GM21381 (cell line): ENCODE results near the gene ITPA.

Source experiments
- ATAC-seq: cut with Tn5 transposase; IDR thresholded peaks from one replicate; pipeline ENCODE4 v1.9.1; 2021; ENCODE audit warnings: mild to moderate bottlenecking, moderate library complexity; ENCODE audit not compliant: unreplicated experiment

ITPA gene

GRCh38 chr20:3209257-3209945, at the start of gene ITPA:
TSS of gene ITPA (plus strand) at chr20:3209498. CDS start at chr20:3209552, 54 bp downstream.
- no peak for ATAC-seq

GRCh38 chr20:3160418-3160817, 48.9 kb upstream of the ITPA start:
- no peak for ATAC-seq

- ATAC-seq = no peak
These were observed 47.8 kb upstream of the ITPA start for GRCh38 chr20:3161316-3162079.

- ATAC-seq = no peak
These were observed 47.2 kb upstream of the ITPA start for GRCh38 chr20:3162080-3162611.

GRCh38 chr20:3163099-3164042, 45.9 kb upstream of the ITPA start:
- no peak for ATAC-seq

- ATAC-seq = no peak
These were observed 45.1 kb upstream of the ITPA start for GRCh38 chr20:3164043-3164762.

GRCh38 chr20:3164763-3165410, 44.4 kb upstream of the ITPA start:
- ATAC-seq = no peak

GRCh38 chr20:3165473-3166337, 43.6 kb upstream of the ITPA start:
- ATAC-seq = no peak

GRCh38 chr20:3166338-3166912, 42.9 kb upstream of the ITPA start:
- ATAC-seq = no peak

- ATAC-seq = no peak
These were observed 42.4 kb upstream of the ITPA start for GRCh38 chr20:3166913-3167342.

GRCh38 chr20:3167738-3168078, 41.6 kb upstream of the ITPA start:
- ATAC-seq = no peak

- no peak for ATAC-seq
These were observed 41.0 kb upstream of the ITPA start for GRCh38 chr20:3168079-3168828.

GRCh38 chr20:3168829-3169590, 40.3 kb upstream of the ITPA start:
- ATAC-seq = no peak

- no peak for ATAC-seq
These were observed 37.7 kb upstream of the ITPA start for GRCh38 chr20:3171391-3172125.

- ATAC-seq = no peak
These were observed 37.0 kb upstream of the ITPA start for GRCh38 chr20:3172126-3172932.
